ENCODE results near the gene COL4A3.
A peak's percentile ranks its signal among the peaks of the same experiment; 100 is the strongest.
"Not testable (repeated sequence)": the region's sequence is repeated elsewhere in the genome, so short reads cannot be mapped to it uniquely, and the experiment has no call there.

Gene COL4A3

DNA sequence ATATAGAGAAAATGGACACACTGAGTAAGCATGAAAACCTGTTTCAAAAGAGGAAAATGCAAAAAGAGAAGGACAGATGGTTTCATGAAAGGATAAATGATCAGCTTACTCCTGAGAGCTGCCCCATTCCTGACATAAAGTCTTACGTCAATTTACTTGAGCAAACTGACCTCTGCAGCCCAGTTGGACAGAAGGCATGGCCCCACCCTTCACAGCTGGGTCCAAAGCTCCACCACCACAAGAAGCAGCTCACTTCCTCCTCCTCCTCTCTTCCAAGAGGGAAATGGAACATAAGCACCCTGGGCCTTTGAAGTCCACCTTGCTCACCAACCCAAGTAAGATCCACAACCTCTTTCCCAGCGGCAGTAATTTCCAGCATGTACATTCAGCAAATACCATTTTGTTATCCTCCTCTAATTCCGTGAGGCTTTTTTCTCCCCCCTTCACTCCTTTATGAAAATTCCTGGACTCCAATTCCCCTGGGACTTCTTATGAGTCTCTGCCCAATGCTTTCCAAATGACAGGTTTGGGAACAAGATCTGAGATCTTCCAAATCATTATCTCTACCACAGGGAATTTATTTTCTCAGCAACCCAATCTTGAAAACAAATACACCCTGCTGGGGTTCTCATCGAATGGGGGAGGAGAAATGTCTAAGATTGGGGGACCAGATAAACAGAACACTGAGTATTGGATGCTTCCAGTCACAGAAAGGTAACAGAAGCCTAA lies 10.5 kb upstream of the COL4A3 start:
- no peak for FAIRE-seq

GRCh38 chr2:227154986-227155774 lies 9.2 kb upstream of the COL4A3 start:
- DNase-seq (ENCODE audit: extremely low spot score, insufficient read length, low read depth): no peak
- no peak for FAIRE-seq

More for the DNA sequence above, 10.5 kb upstream of the COL4A3 start:
- no peak for DNase-seq (ENCODE audit: extremely low spot score, insufficient read length, low read depth)

GRCh38 chr2:227160164-227160563 lies 4.3 kb upstream of the COL4A3 start:
- FAIRE-seq (no peak), DNase-seq (ENCODE audit: extremely low spot score, insufficient read length, low read depth) (no peak)

- no peak for FAIRE-seq
- DNase-seq (ENCODE audit: extremely low spot score, insufficient read length, low read depth): no peak
Measured at GRCh38 chr2:227161947-227162346, 2.5 kb upstream of the COL4A3 start.

DNA sequence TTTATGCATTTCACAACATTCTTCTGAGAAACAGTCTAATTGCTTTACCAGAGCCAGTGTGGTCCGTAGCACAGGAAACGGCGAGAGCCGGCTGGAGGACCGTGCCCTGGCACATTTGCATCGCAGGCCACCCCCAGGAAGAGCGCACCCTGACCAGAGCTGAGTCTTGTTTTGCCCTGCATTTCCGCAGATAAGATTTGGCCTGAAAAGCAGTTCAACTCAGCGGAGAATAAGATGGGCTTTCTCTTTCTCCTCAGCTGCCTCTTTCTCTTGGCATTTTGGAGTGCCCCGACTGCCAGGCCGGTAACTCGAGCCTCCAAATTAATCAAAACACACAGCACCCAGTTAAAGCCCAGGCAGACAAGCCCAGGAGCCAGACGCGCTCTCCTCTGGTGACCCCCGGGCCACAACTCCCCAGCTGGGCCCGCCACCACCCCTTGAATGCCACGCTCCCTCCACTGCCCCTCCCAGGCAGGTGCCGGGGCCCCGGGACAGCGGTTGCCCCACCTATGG lies 883 bp upstream of the COL4A3 start:
- peak; percentile 84 for FAIRE-seq
- DNase-seq (ENCODE audit: extremely low spot score, insufficient read length, low read depth): no peak

DNA sequence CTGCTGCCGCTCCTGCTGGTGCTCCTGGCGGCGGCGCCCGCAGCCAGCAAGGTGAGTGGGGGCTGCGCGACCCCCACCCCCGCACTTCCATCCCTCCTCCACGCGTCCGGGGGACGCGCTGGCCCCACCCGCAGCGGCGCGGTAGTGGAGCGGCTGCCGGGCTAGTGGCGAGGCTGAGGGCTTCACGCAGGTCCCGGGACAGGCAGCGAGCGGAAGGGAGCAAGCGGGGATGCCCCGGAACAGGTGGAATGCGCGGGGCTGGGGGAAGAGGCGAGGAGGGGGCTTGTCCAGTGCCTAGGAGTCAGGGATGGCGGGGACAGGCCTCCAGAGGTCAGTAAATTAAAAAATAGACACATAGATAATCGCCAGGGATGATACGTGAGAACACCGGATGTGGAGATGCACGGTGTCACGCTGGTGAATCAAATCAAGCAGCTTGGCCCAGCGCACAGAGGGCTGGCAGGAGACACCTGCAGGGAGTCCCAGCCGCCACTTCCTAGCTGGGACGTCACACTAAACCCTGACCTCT lies 403 bp downstream of the COL4A3 start:
- DNase-seq (ENCODE audit: extremely low spot score, insufficient read length, low read depth): peak; percentile 12

DNA sequence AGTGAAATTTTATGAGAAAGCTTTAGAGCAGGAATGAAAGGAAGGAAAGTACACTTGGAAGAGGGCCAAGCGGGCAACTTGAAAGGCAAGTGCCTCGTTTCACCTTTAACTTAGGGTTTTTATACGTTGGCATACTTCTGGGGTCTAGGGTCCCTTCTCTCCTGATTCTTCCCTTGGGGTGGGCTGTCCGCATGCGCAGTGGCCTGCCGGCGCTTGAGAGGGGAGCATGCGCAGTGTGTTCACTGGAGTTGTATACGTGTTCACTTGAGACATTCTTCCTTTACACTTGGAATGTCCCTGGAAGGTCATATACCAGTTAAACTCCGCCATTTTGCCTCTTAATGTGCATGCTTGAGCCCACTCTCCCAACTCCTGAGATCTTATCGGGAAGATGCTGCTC lies 7.4 kb downstream of the COL4A3 start:
- not testable (repeated sequence) for FAIRE-seq; DNase-seq (ENCODE audit: extremely low spot score, insufficient read length, low read depth)

More for the DNA sequence above, 403 bp downstream of the COL4A3 start:
- peak; percentile 83 for FAIRE-seq

DNA sequence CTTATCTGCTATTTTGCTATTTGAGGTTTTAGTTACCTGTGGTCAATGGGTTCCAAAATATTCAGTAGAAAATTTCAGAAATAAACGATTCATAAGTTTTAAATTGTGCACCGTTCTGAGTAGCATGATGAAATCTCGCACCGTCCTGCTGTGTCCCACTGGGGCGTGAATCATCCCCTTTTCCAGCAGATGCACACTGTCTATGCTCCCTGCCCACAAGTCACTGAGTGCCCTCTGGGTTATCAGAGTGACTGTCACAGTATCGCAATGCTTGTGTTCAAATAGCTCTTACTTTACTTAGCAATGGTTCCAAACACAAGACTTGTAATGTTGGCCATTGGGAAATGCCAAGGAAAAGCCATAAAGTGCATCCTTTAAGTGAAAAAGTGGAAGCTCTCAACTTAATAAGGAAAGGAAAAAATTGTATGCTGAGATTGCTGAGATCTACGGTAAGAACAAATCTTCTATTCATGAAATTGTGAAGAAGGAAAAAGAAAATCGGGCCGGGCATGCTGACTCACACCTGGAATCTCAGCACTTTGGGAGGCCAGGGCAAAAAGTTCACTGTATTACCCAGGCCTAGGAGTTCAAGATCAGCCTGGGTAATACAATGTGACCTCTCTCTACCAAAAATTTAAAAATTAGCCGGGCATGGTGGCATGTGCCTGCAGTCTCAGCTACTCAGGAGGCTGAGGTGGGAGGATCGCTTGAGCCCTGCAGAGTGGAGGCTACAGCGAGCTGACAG lies 13.3 kb downstream of the COL4A3 start:
- no peak for DNase-seq (ENCODE audit: extremely low spot score, insufficient read length, low read depth)
- FAIRE-seq: no peak

DNA sequence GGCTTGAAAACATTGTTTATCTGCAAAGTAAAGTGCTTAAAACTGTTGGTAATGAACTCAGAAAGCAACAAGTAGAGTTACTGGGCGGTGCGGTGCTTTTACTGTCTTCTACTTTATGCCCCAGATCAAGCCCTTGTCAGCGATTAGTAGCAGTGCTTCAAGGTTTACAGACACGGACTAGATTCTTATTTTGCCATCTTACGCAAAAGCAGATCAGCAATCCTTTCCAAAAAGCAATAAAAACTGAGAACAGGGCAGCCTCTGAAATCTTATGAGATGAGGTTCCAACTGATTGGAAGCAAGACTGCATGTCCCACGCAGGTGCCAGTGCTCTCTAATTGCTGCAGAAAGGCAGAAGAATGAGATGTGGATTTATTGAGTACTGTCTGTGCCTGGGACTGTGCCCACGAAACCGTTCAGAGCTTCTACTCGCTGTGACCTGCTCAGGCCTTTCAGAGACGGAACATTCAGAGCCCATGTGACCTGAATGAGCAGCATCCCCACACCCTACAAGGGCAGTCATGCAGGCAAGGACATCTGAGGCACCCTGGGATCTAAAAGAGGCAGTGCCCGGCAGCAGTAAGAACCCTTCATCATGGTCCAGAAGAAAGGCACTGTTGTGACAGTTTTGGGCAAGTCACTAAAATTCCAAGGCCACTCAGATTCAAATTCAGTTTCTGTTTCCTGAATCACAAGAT lies 15.7 kb downstream of the COL4A3 start:
- DNase-seq (ENCODE audit: extremely low spot score, insufficient read length, low read depth): no peak
- FAIRE-seq: no peak

GRCh38 chr2:227180770-227181169 lies 16.3 kb downstream of the COL4A3 start:
- FAIRE-seq (no peak), DNase-seq (ENCODE audit: extremely low spot score, insufficient read length, low read depth) (no peak)

DNA sequence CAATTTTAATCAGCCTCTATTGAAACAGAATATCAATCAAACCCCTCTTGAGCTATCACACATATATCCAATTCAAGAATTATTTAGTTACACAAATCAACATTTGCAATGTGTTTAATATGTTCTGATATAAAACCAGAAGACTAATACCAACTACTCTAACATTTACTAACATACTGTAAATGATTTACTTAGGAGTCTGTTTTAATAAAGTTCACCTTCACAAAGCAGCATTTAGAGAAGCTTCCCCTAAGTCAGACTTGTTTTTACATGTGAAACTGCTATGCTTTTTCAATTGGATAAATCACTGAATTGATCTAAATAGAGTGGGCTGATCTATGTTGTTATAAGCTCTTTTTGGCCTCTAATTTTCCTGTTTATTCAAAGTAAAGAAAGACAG lies 18.3 kb downstream of the COL4A3 start:
- FAIRE-seq (no peak), DNase-seq (ENCODE audit: extremely low spot score, insufficient read length, low read depth) (no peak)

GRCh38 chr2:227183657-227184367 lies 19.4 kb downstream of the COL4A3 start:
- FAIRE-seq: no peak
- DNase-seq (ENCODE audit: extremely low spot score, insufficient read length, low read depth): no peak

DNA sequence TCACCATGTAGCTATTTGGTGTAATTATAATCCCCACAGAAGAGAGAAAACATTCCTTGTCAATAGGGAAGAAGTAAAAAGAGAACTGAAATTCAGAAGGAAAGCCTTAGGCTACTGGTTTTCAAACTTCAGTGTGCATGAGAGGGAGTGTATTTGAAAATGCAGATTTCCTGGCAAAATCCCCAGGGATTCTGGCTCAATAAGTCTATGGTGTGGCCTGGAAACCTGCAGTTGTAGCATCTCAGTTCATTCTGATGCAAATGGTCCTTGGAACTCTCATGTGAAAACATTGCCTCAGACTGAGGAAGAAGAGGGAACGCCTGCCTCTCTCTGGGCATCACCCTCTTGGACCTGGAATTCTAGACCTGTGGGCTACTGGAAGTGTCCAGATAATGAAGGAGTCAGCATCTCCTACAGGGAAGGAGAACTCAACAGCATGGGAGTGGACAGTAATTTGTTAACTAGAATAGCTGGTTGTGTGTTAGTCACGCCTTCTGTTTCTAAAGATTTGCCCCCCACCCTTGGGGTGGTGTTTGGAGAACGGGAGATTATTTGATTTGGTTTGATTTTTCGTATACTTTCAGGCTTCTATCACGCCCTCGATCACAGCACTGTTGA lies 21.3 kb downstream of the COL4A3 start:
- no peak for FAIRE-seq
- no peak for DNase-seq (ENCODE audit: extremely low spot score, insufficient read length, low read depth)

DNA sequence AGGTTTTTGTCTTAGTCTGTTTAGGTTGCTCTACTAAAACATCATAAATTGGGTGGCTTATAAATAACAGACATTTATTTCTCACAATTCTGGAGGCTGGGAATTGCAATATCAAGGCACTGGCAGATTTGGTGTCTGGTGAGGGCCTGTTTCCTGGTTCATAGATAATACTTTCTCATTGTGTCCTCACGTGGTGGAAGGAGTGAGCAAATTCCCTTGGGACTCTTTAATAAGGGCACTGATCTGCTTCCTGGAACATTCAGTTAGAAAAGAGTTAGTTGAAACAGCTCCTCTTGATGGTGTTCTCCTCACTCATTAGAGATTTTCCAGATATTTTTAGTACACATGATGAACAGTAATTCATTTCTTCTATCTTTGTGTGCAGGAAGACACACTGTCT lies 22.3 kb downstream of the COL4A3 start:
- no peak for FAIRE-seq
- DNase-seq (ENCODE audit: extremely low spot score, insufficient read length, low read depth): no peak

DNA sequence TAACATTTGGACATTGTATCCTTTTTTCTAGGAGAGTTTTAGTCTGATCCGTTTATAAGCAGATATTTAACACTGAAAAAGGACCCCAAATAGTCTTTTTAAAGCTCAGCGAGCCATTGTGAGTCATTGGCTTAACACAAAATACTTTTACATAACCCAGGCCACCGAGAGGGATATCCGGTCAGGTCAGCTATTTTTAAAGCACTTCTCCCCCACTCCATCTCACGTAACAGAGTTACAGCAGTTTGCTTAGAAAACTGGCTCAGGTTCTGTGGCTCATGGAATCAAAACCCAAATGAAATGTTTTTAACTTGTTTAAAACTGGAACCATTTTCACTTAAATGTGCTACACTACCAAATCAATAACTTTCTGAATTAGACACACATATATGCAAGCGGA lies 23.9 kb downstream of the COL4A3 start:
- peak; percentile 5 for FAIRE-seq
- DNase-seq (ENCODE audit: extremely low spot score, insufficient read length, low read depth): no peak

DNA sequence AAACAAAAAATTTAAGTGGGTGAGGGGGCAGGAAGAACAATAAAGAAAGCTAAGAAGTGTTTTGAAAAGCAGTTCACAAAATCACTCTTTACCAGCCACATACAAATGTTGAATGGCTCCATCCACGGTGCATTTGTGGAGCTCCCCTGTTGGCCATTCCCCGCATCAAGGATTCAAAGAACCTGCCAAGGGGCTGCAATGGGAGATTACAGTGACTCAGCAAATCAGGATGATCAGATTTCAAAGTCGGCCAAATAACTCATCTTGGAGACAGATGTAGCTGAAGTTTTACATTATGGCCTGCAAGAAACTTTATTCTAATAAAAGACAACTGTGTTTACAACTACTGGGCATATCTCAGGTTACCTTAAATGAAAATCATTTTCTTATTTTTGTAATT lies 26.9 kb downstream of the COL4A3 start:
- FAIRE-seq (no peak), DNase-seq (ENCODE audit: extremely low spot score, insufficient read length, low read depth) (no peak)

- DNase-seq (ENCODE audit: extremely low spot score, insufficient read length, low read depth): no peak
- FAIRE-seq: peak; percentile 15
Measured at GRCh38 chr2:227192491-227192890, 28.1 kb downstream of the COL4A3 start.

DNA sequence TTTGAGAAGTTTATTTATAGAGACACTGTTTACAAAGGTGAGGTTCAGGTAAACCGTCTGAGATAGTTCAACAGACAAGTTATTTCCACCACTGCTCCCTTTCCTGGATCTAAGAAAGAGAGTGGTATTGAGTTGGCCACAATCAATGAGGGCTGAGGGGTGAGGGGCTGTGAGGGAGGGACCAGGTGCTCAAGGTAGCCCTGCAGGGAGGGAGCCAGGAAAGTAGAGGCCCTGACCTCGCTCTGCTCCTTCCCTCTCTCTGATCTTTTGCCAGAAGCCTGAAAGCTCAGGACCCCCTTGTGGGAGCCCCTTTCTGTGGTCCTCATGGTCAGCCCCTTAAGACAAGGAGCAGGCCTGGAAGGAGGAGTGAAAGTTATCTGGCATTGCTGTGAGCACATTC lies 29.8 kb downstream of the COL4A3 start:
- FAIRE-seq: no peak
- DNase-seq (ENCODE audit: extremely low spot score, insufficient read length, low read depth): no peak

DNA sequence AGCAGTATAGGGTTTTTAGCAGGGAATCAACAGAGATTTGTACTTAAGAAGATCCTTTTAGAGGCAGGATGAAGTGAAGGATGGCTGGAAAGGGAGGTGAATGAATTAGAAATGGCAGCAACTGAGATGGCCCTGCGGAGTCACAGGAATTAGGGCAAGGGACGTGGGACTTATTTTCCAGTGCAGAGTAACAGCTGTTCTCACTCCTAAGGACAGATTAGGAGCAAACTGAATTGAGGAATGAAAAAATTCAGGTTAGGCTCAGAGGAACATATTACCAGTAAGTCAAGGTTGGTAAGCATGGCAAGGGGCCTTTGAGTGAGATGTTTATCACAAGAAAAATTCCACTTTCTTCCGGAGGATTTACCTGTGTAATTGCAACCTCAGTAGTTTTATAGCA lies 34.4 kb downstream of the COL4A3 start:
- DNase-seq (ENCODE audit: extremely low spot score, insufficient read length, low read depth): no peak

More for the DNA sequence above, 34.4 kb downstream of the COL4A3 start:
- no peak for FAIRE-seq
